ENCODE data around the gene TSPYL2.

Gene TSPYL2

GRCh38 chrX:53086464-53086863 is 4.3 kb downstream of the TSPYL2 start:
- no peak for DNase-seq (ENCODE audit: low spot score)
- no peak for TF ChIP-seq CTCF (conservative IDR thresholded peaks at IDR 0.05; ENCODE audit: low read depth)
- peak overlapping the region; percentile 88 for H3K27ac ChIP-seq
- ChIA-PET POLR2A (ENCODE audit: low non-redundant PET) (no interaction called here), CTCF (no interaction called here)

GRCh38 chrX:53087388-53087831 is 5.2 kb downstream of the TSPYL2 start:
- POLR2A ChIA-PET (ENCODE audit: low non-redundant PET): interaction anchor here (0.5 kb wide), 1 partner anchor 18 kb away, joined by 4 read pairs; no protein-coding TSS in a partner anchor
- CTCF ChIA-PET: no interaction called here
- no peak for DNase-seq (ENCODE audit: low spot score)
- peak overlapping the region; percentile 88 for H3K27ac ChIP-seq
- TF ChIP-seq CTCF (conservative IDR thresholded peaks at IDR 0.05; ENCODE audit: low read depth): no peak

GRCh38 chrX:53088136-53088974 is 6.2 kb downstream of the TSPYL2 start:
- peak overlapping the region; percentile 88 for H3K27ac ChIP-seq
- CTCF ChIA-PET: interaction anchor here (0.6 kb wide), 1 partner anchor 136 kb away, joined by 3 read pairs; no protein-coding TSS in a partner anchor
- POLR2A ChIA-PET (ENCODE audit: low non-redundant PET): no interaction called here
- DNase-seq (ENCODE audit: low spot score): peak; percentile 87
- no peak for TF ChIP-seq CTCF (conservative IDR thresholded peaks at IDR 0.05; ENCODE audit: low read depth)

- ChIA-PET CTCF (no interaction called here), POLR2A (ENCODE audit: low non-redundant PET) (no interaction called here)
- DNase-seq (ENCODE audit: low spot score): no peak
- peak overlapping the region; percentile 88 for H3K27ac ChIP-seq
- TF ChIP-seq CTCF (conservative IDR thresholded peaks at IDR 0.05; ENCODE audit: low read depth): peak; percentile 74
These were observed 7.2 kb downstream of the TSPYL2 start for GRCh38 chrX:53089224-53089842.

GRCh38 chrX:53089925-53090324 is 7.8 kb downstream of the TSPYL2 start:
- no peak for DNase-seq (ENCODE audit: low spot score)
- no peak overlapping the region for H3K27ac ChIP-seq
- ChIA-PET CTCF (no interaction called here), POLR2A (ENCODE audit: low non-redundant PET) (no interaction called here)
- no peak for TF ChIP-seq CTCF (conservative IDR thresholded peaks at IDR 0.05; ENCODE audit: low read depth)

- no peak overlapping the region for H3K27ac ChIP-seq
- POLR2A ChIA-PET (ENCODE audit: low non-redundant PET): no interaction called here
- CTCF ChIA-PET: no interaction called here
- DNase-seq (ENCODE audit: low spot score): no peak
- TF ChIP-seq CTCF (conservative IDR thresholded peaks at IDR 0.05; ENCODE audit: low read depth): no peak
These were observed 9.2 kb downstream of the TSPYL2 start for GRCh38 chrX:53091354-53091753.

All from RWPE1 (cell line).